ENCODE measurements around the gene TM4SF1. TPM values are rescaled to one million over a fixed set of nuclear protein-coding genes. Genes with fewer than 3 reads are reported as not detected.

The TM4SF1 gene
- total RNA-seq, 1 experiment from 2014 or later, result 27.7 TPM

GRCh38 chr3:149368674-149369497 is 8.6 kb downstream of the TM4SF1 start:
- Mint-ChIP-seq H3K4me1 (ENCODE audit: insufficient read depth, unreplicated experiment) (peaks cover 44% of the 10 kb centered on the region), H3K27me3 (ENCODE audit: insufficient read depth, unreplicated experiment) (no peaks in the 10 kb centered on the region), H3K27ac (ENCODE audit: low read depth, unreplicated experiment) (peak overlapping the region; percentile 41), H3K36me3 (ENCODE audit: insufficient read depth, unreplicated experiment) (peaks cover 58% of the 10 kb centered on the region), H3K4me3 (ENCODE audit: unreplicated experiment) (no peak overlapping the region), H3K9me3 (ENCODE audit: unreplicated experiment) (no peaks in the 10 kb centered on the region)
- BruUV-seq (replicated peaks), result no TSS peak
- intact Hi-C loops (cut with micrococcal nuclease), result no loop called here
- TF ChIP-seq CTCF (IDR thresholded peaks at IDR 0.05; ENCODE audit: unreplicated experiment), result no peak
- no peak for DNase-seq (ENCODE audit: unreplicated experiment)
- ChIA-PET CTCF (no interaction called here), POLR2A (interaction anchor here (0.6 to 0.9 kb wide), 3 partner anchors 16 to 1286 kb away, joined by 3 to 4 read pairs (median 3); no protein-coding TSS in a partner anchor)

GRCh38 chr3:149368201-149368673 is 9.2 kb downstream of the TM4SF1 start:
- ChIA-PET POLR2A (interaction anchor here (0.6 to 0.9 kb wide), 3 partner anchors 17 to 1285 kb away, joined by 3 to 4 read pairs (median 3); no protein-coding TSS in a partner anchor), CTCF (interaction anchor here (0.8 kb wide), 1 partner anchor 15 kb away, joined by 5 read pairs; no protein-coding TSS in a partner anchor)
- H3K4me3 Mint-ChIP-seq (ENCODE audit: unreplicated experiment), result no peak overlapping the region
- no peaks in the 10 kb centered on the region for H3K9me3 Mint-ChIP-seq (ENCODE audit: unreplicated experiment)
- BruUV-seq (replicated peaks), result no TSS peak
- peaks cover 52% of the 10 kb centered on the region for H3K36me3 Mint-ChIP-seq (ENCODE audit: insufficient read depth, unreplicated experiment)
- intact Hi-C loops (cut with micrococcal nuclease), result no loop called here
- TF ChIP-seq CTCF (IDR thresholded peaks at IDR 0.05; ENCODE audit: unreplicated experiment), result no peak
- DNase-seq (ENCODE audit: unreplicated experiment), result no peak
- H3K27me3 Mint-ChIP-seq (ENCODE audit: insufficient read depth, unreplicated experiment), result no peaks in the 10 kb centered on the region
- H3K4me1 Mint-ChIP-seq (ENCODE audit: insufficient read depth, unreplicated experiment), result peaks cover 38% of the 10 kb centered on the region
- H3K27ac Mint-ChIP-seq (ENCODE audit: low read depth, unreplicated experiment), result peak overlapping the region; percentile 41

GRCh38 chr3:149366941-149367840 is 10.3 kb downstream of the TM4SF1 start:
- H3K27me3 Mint-ChIP-seq (ENCODE audit: insufficient read depth, unreplicated experiment), result no peaks in the 10 kb centered on the region
- peaks cover 31% of the 10 kb centered on the region for H3K4me1 Mint-ChIP-seq (ENCODE audit: insufficient read depth, unreplicated experiment)
- peak overlapping the region; percentile 77 for H3K27ac Mint-ChIP-seq (ENCODE audit: low read depth, unreplicated experiment)
- DNase-seq (ENCODE audit: unreplicated experiment), result peak; percentile 90
- peaks cover 49% of the 10 kb centered on the region for H3K36me3 Mint-ChIP-seq (ENCODE audit: insufficient read depth, unreplicated experiment)
- POLR2A ChIA-PET, result interaction anchor here (0.7 to 1.4 kb wide), 9 partner anchors 10 to 416 kb away, joined by 3 to 23 read pairs (median 4); partner anchors contain the start of gene TM4SF1
- BruUV-seq (replicated peaks), result no TSS peak
- intact Hi-C loops (cut with micrococcal nuclease), result no loop called here
- no peaks in the 10 kb centered on the region for H3K9me3 Mint-ChIP-seq (ENCODE audit: unreplicated experiment)
- TF ChIP-seq CTCF (IDR thresholded peaks at IDR 0.05; ENCODE audit: unreplicated experiment), result no peak
- H3K4me3 Mint-ChIP-seq (ENCODE audit: unreplicated experiment), result no peak overlapping the region
- CTCF ChIA-PET, result interaction anchor here (0.6 to 1.4 kb wide), 5 partner anchors 12 to 146 kb away, joined by 3 to 5 read pairs (median 3); partner anchors contain the start of gene TM4SF4

Data from MCF 10A (cell line).